Caco-2 (cell line): ENCODE data around the gene CDH12. TPM values are rescaled to one million over a fixed set of nuclear protein-coding genes. Genes with fewer than 3 reads are reported as not detected.

ENCODE experiments used
- BruUV-seq: library from RNA; stranded (reverse); fragments of 400-500 nt; replicated peaks from 2 replicates; lab custom pipeline; 2021; lab: Mats Ljungman, UMichigan
- CTCF ChIA-PET: fragments of 300-600 bp; sonication (Branson Sonifier 250); formaldehyde crosslinking; loops from one replicate; lab custom pipeline; 2022; ENCODE audit warnings: antibody characterized with exemption; lab: Charles Lee
- POLR2A ChIA-PET: fragments of 300-600 bp; sonication (Branson Sonifier 250); formaldehyde crosslinking; loops from one replicate; lab custom pipeline; 2022; ENCODE audit warnings: antibody characterized with exemption; lab: Charles Lee
- DNase-seq, 2 experiments: peaks; one replicate each; pipeline versions ENCODE4 v3.0.0 to v3.0.0-alpha.2; 2020 to 2022
- H3K27me3 ChIP-seq: replicated peaks from 2 replicates; pipeline ENCODE4 v1.6.0; 2011; ENCODE audit warnings: low read length; ENCODE audit not compliant: control insufficient read depth, insufficient read depth
- H3K36me3 ChIP-seq: 2 replicates; pipeline ENCODE4 v1.5.1; 2011; ENCODE audit warnings: low read length; ENCODE audit not compliant: control insufficient read depth, insufficient read depth
- H3K4me1 ChIP-seq: fragments of 250-450 bp; sonication (Bioruptor Pico); 2 replicates; pipeline ENCODE4 v1.5.1; 2020; ENCODE audit warnings: mild to moderate bottlenecking
- H3K4me3 ChIP-seq: 2 replicates; pipeline ENCODE4 v1.5.1; 2011; ENCODE audit warnings: low read depth, mild to moderate bottlenecking, control low read depth, low read length
- H3K9me3 ChIP-seq: fragments of 250-450 bp; sonication (Bioruptor Pico); 2 replicates; pipeline ENCODE4 v1.5.1; 2020; ENCODE audit warnings: mild to moderate bottlenecking, moderate library complexity
- H3K27ac Mint-ChIP-seq: one replicate; pipeline ENCODE4 v1.8.0; 2022; ENCODE audit warnings: mixed read lengths; ENCODE audit not compliant: unreplicated experiment
- H3K27me3 Mint-ChIP-seq: one replicate; pipeline ENCODE4 v1.8.0; 2022; ENCODE audit warnings: mixed read lengths; ENCODE audit not compliant: insufficient read depth, unreplicated experiment
- H3K36me3 Mint-ChIP-seq: one replicate; pipeline ENCODE4 v1.8.0; 2022; ENCODE audit warnings: mild to moderate bottlenecking, mixed read lengths; ENCODE audit not compliant: insufficient read depth, unreplicated experiment
- H3K4me1 Mint-ChIP-seq: one replicate; pipeline ENCODE4 v1.8.0; 2022; ENCODE audit warnings: low read depth, mixed read lengths; ENCODE audit not compliant: unreplicated experiment
- H3K4me3 Mint-ChIP-seq: one replicate; pipeline ENCODE4 v1.8.0; 2022; ENCODE audit warnings: mild to moderate bottlenecking, moderate library complexity, mixed read lengths; ENCODE audit not compliant: unreplicated experiment
- H3K9me3 Mint-ChIP-seq: one replicate; pipeline ENCODE4 v1.8.0; 2022; ENCODE audit warnings: mixed read lengths; ENCODE audit not compliant: unreplicated experiment
- CTCF ChIP-seq, 2 experiments: fragments of 200-600 bp in 1 of 2; IDR thresholded peaks; 1 replicate in 1 of 2; 2 replicates in 1 of 2; pipeline versions ENCODE4 v1.5.1 to v1.8.0; 2011 to 2022; ENCODE audit warnings: antibody characterized with exemption in 1 of 2, control low read depth in 1 of 2, inconsistent platforms in 1 of 2, low read depth in 1 of 2, low read length in 1 of 2, mild to moderate bottlenecking in 1 of 2, moderate library complexity in 1 of 2; ENCODE audit not compliant: insufficient read depth in 1 of 2, severe bottlenecking in 1 of 2, unreplicated experiment in 1 of 2
- intact Hi-C: fragments of 100-400 bp; cut with micrococcal nuclease; formaldehyde crosslinking; loops from one replicate; pipeline ENCODE4 v1.10.0; 2022; ENCODE audit not compliant: unreplicated experiment
- total RNA-seq: library from RNA; stranded (reverse); gene quantifications from 2 replicates; pipeline ENCODE4 v1.2.3, GENCODE V29; 2022

Gene CDH12
- total RNA-seq, 1 experiment from 2014 or later = not detected

DNA sequence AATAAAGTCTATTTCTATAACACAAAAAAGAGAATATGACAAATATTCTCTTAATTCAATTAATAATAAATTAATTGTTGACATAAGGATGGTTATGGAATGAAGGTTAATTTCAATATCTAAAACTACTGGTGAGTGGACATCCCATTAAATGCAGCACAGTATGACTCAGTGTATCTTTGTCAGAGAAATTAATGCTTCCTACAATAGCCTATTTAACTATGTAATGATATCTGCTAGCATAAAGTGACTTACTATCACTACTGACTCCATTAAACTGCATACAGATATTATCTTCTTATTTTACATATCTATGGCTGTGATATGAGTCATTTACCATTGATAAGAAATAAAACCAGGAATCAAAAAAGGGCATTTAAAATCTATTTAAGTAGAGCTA, 298.7 kb downstream of the CDH12 start:
- H3K9me3 ChIP-seq = no peaks in the 10 kb centered on the region
- intact Hi-C loops = no loop called here
- ChIA-PET CTCF (no interaction called here), POLR2A (no interaction called here)
- Mint-ChIP-seq H3K4me3 (no peak overlapping the region), H3K4me1 (no peaks in the 10 kb centered on the region), H3K36me3 (no peaks in the 10 kb centered on the region), H3K9me3 (no peaks in the 10 kb centered on the region), H3K27ac (no peak overlapping the region), H3K27me3 (no peaks in the 10 kb centered on the region)
- no peaks in the 10 kb centered on the region for H3K4me1 ChIP-seq
- no peaks in the 10 kb centered on the region for H3K36me3 ChIP-seq
- BruUV-seq = no TSS peak
- no peak overlapping the region for H3K4me3 ChIP-seq
- DNase-seq = no peak
- no peaks in the 10 kb centered on the region for H3K27me3 ChIP-seq
- no peak for TF ChIP-seq CTCF (IDR thresholded peaks at IDR 0.05; ENCODE audit: insufficient read depth in 1 of 2, low read depth in 1 of 2, low read length in 1 of 2, severe bottlenecking in 1 of 2, unreplicated experiment in 1 of 2)

DNA sequence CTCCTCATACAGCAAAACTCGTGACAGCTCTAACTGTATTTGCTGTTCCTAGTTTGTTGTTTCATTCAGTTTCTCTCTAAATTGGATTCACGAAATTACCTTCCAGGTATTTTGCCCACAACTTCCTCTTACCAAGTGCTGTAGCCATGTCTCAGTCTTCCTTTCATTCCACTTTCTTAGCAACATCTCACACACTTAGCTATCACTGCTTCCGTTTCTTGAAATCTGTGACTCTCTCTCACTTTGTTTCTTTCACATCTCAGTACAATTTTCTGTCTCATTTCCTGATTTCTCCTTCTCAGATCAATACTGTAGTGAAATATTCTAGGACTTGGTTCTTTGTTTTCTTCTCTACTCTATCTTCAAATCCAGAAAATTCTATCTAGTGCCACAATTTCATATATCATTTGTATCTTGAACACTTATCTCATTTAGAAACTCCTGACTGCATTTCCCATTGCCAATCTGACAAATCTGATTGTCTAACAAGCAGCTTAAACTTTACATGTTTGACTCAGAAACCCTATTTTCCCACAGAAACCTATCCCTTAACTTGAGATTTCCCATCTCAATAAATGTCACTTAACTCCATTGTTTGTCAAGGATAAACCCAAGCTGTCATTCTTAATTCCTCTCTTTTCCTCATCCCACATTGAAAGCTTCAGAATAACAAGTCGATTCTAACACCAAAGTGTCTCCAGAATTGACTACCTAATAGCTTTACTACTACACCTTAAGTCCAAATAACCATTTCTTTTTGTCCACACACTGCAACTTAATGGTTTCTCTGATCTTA, 303.1 kb downstream of the CDH12 start:
- Mint-ChIP-seq H3K27ac (no peak overlapping the region), H3K4me1 (no peaks in the 10 kb centered on the region), H3K4me3 (no peak overlapping the region), H3K9me3 (no peaks in the 10 kb centered on the region), H3K36me3 (no peaks in the 10 kb centered on the region), H3K27me3 (peaks cover 2% of the 10 kb centered on the region)
- no TSS peak for BruUV-seq
- no peak overlapping the region for H3K4me3 ChIP-seq
- no peaks in the 10 kb centered on the region for H3K4me1 ChIP-seq
- TF ChIP-seq CTCF (IDR thresholded peaks at IDR 0.05; ENCODE audit: insufficient read depth in 1 of 2, low read depth in 1 of 2, low read length in 1 of 2, severe bottlenecking in 1 of 2, unreplicated experiment in 1 of 2) = no peak
- DNase-seq = no peak
- H3K27me3 ChIP-seq = no peaks in the 10 kb centered on the region
- POLR2A ChIA-PET = no interaction called here
- CTCF ChIA-PET = no interaction called here
- H3K36me3 ChIP-seq = no peaks in the 10 kb centered on the region
- intact Hi-C loops = no loop called here
- H3K9me3 ChIP-seq = no peaks in the 10 kb centered on the region

DNA sequence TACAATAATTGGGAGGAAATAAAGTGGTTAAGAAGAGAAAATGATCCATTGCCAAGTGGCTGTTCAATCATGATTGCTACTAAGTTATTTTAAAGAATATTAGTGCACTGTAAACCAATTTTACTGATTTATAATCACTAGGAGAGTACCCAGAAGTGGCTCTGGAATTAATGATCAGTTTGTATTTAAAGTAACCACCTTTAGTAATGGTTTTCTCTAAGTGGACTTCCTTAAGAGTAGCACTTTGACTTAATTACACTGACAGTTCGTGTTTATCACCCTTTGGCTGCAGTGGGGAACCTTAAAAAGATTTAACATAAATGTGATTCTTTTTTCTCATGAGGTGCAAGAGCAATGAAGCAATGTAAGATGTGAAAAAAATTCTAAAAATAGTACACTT, 310.8 kb downstream of the CDH12 start:
- no peaks in the 10 kb centered on the region; the same call in 1 of the 2 replicates for H3K9me3 ChIP-seq
- no TSS peak for BruUV-seq
- no peak for DNase-seq
- no peak overlapping the region for H3K27ac Mint-ChIP-seq
- no peak for TF ChIP-seq CTCF (IDR thresholded peaks at IDR 0.05; ENCODE audit: insufficient read depth in 1 of 2, low read depth in 1 of 2, low read length in 1 of 2, severe bottlenecking in 1 of 2, unreplicated experiment in 1 of 2)
- intact Hi-C loops = no loop called here
- POLR2A ChIA-PET = no interaction called here
- no peaks in the 10 kb centered on the region for H3K36me3 Mint-ChIP-seq
- no peaks in the 10 kb centered on the region for H3K4me1 ChIP-seq
- no peaks in the 10 kb centered on the region for H3K36me3 ChIP-seq
- no peak overlapping the region for H3K4me3 ChIP-seq
- no peaks in the 10 kb centered on the region for H3K27me3 Mint-ChIP-seq
- no peaks in the 10 kb centered on the region for H3K27me3 ChIP-seq
- no peak overlapping the region for H3K4me3 Mint-ChIP-seq
- peaks cover 19% of the 10 kb centered on the region for H3K9me3 Mint-ChIP-seq
- H3K4me1 Mint-ChIP-seq = peaks cover 6% of the 10 kb centered on the region
- CTCF ChIA-PET = no interaction called here
